CD4-positive, alpha-beta T cell treated with Interferon alpha-2 for 1 hour (primary cell): ENCODE data around the gene ANKRD31.
"Not testable (repeated sequence)": the region's sequence is repeated elsewhere in the genome, so short reads cannot be mapped to it uniquely, and the experiment has no call there.

Source experiments
- DNase-seq, 2 donors: peaks; one replicate each; pipeline ENCODE4 v3.0.0-alpha.2; 2020 to 2022

Gene ANKRD31

DNA sequence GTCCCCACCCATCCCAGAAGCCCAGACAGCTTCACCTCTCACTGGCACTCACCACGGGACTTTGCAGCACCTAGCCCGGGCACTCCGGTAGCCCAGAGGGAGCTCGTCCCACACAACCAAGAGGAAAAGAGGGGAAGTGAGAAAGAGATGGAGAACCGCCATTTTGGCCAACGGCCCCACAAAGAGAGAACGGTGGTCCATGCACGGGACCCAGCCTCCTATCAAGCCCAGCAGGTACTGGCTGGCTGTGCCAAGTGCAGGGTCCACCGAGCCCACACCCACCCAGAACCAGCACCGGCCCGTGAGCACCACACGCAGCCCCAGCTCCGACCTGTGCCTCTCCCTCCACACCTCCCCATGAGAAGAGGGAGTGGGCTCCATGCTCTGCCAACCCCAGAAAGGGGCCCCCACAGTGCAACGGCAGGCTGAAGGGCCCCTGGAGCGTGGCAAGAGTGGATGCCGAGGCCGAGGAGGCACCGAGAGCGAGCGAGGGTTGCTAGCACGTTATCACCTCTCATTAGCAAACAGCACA, 105.8 kb downstream of the ANKRD31 start:
- DNase-seq, result no peak

DNA sequence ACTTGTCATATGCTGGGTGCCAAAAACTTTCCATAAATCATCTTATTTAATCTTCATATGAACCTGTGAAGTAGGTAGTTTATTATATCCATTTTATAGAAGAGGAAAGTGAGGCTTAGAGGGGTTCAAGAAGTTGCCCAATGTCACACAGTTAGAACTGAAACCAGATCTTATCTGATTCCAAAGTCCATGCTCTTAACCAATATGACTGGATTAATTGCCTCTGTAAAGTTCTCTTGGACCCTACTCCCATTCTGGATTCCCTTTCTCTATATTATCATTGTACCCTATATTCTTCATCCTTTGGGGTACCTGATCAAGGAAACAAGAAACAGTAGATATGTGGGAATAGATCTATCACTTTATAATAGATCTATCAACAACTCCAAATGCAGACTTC, 119.8 kb downstream of the ANKRD31 start:
- DNase-seq, result no peak

GRCh38 chr5:75114311-75114710, 122.4 kb downstream of the ANKRD31 start:
- not testable (repeated sequence) for DNase-seq

DNA sequence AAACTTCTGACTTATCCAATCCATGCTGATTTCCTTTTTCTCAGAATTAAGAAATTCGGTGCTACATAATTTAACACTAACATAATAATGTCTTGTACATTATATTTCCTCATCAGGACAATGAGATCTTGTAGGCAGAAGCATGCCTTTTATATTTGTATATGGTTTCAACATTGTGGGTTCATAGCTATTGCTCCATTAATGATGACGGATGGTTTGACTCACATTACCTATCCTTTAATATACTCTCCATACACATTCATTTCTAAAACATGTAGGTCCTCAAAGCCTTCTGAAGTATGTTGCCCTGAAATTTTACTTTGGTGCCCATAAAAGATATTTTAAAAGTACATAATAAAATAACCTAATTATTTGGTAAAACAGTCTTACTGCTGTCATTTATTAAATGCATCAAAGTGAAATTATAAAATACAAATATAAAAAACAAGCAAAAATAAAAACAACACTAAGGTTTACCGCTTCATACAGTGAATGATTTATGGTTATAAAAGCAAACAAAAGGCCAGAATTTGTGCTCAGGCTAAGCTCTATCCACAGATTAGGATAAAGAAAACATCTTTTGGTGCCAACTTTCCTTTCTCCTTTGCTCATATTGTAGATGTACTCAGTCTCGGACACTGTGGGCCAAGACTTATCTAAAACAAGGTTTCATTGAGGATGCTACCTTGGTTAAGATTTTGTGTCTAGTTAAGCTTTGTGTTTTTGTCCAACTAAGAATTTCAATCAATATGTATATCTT, 123.1 kb downstream of the ANKRD31 start:
- DNase-seq, result no peak

- DNase-seq, result no peak
Measured at GRCh38 chr5:75108931-75109596, 127.6 kb downstream of the ANKRD31 start.

DNA sequence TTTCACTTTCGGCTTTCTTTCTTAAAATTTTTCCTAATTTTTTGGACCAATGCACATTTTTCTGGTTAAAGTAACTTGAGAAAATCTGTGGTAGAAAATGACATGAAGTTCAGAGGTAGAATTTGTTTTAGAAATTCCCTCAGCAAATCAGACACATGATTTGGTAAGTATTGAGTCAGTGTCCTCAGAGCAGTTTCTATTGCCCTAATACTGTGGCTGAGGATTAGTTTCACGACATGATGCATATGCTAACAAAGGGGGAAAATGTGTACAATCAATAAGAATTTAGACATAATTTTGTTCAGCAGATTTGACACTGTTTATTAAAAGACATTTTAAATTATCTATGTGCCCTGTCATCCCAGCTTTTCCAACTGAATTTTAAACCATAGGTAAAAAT, 128.2 kb downstream of the ANKRD31 start:
- no peak for DNase-seq

- not testable (repeated sequence) for DNase-seq
Measured at GRCh38 chr5:75095956-75096355, 140.7 kb downstream of the ANKRD31 start.

DNA sequence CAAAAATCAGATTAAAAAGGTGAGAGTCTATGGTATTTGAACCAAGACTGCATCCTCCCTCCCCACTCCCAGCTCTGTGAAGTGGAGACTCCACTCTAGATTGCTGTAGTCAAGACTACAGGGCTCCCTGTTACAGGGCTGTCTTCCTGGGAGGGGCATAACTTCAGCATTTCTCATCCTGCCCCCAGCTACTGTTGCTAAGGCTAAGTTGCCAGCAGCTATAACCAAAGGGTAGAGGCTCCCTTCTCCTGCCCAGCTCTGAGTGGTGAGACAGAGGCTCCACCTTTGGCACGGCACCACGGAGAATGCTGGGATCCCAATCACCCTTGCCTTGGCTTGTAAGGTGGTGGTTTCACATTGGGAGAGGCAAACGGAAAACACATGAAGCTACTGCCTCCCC, 145.1 kb downstream of the ANKRD31 start:
- no peak for DNase-seq

GRCh38 chr5:75089662-75090061, 147.0 kb downstream of the ANKRD31 start:
- DNase-seq, result no peak

GRCh38 chr5:75089137-75089536, 147.5 kb downstream of the ANKRD31 start:
- no peak for DNase-seq

GRCh38 chr5:75088648-75089047, 148.0 kb downstream of the ANKRD31 start:
- no peak for DNase-seq

DNA sequence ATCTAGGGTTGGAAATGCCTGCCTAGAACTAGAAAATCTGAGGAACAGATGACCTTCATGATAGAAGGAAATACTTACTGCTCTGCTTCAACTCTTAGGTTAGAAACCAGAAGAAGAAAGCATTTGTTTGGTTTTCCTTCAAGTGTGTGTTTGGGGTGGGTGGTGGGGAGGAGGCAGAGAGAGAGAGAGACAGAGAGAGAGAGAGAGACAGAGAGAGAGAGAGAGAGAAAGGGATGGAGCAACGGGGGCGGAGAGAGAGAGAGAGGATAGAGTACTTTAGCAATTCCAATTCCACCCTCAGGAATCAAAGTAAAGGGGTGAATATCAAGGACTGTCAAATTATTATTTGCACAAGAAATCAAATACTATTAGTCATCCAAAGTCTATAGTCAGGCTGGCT, 155.2 kb downstream of the ANKRD31 start:
- DNase-seq, result no peak

DNA sequence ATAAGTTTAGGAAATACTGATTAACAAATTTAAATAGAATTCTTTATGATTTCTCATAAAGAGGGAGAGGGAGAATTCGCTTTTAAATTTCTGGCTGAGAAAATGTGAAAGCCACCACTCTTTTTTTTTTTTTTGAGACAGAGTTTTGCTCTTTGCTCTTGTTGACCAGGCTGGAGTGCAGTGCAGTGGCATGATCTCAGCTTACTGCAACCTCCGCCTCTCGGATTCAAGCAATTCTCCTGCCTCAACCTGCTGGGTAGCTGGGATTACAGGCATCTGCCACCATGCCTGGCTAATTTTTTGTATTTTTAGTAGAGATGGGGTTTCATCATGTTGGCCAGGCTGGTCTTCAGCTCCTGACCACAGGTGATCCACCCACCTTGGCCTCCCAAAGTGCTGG, 157.3 kb downstream of the ANKRD31 start:
- DNase-seq, result not testable (repeated sequence)

GRCh38 chr5:75078027-75078426, 158.7 kb downstream of the ANKRD31 start:
- DNase-seq, result peak in 1 of 2 donors; percentile 55

DNA sequence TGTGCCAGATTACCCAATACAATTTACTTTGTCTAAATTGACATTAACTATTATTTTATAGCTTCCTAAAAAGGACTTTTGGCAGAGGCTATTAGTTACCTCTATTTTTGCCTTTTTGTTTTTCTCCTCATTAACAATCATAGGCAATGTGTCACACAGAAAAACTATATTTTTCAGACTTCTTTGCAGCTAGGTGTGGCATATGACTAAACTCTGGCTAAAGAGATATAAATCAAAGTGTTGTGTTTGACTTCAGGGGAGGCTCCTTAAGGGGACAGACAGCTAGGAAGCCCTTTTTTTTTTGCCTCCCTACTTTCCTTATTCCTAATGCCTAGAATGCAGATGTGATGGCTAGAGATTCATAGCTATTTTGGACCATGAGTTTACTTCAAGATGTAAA, 164.6 kb downstream of the ANKRD31 start:
- no peak for DNase-seq

GRCh38 chr5:75071100-75071499, 165.6 kb downstream of the ANKRD31 start:
- no peak for DNase-seq

- no peak for DNase-seq
Measured at GRCh38 chr5:75067434-75067833, 169.2 kb downstream of the ANKRD31 start.

DNA sequence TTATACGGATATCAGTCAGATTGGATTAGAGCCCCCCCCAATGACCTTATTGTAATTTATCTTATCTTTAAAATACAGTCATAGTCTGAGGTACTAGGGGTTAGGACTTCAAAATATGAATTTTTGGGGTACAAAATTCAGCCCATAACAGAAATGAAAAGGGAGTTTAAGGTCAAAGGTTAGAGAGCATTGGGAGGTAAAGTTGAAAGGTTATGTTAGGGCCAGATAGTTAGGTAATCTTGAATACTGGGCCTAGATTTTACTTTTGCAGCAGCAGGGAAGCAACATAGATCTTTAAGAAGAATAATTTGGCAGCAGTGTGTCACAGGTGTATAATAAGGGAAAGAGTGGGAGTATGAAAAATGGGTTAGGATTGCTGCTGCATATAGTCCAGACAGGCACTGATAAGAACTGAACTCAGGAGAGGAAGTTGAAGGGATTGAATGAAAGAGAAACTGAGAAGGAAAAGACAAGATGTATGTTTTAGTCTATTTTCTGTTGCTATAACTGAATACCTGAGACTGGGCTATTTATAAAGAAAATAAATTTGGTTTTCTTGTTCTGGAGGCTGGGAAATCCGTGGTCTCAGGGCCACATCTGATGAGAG, 173.7 kb downstream of the ANKRD31 start:
- DNase-seq, result no peak

GRCh38 chr5:75059912-75060545, 176.6 kb downstream of the ANKRD31 start:
- peak; percentile 62 to 70 for DNase-seq

DNA sequence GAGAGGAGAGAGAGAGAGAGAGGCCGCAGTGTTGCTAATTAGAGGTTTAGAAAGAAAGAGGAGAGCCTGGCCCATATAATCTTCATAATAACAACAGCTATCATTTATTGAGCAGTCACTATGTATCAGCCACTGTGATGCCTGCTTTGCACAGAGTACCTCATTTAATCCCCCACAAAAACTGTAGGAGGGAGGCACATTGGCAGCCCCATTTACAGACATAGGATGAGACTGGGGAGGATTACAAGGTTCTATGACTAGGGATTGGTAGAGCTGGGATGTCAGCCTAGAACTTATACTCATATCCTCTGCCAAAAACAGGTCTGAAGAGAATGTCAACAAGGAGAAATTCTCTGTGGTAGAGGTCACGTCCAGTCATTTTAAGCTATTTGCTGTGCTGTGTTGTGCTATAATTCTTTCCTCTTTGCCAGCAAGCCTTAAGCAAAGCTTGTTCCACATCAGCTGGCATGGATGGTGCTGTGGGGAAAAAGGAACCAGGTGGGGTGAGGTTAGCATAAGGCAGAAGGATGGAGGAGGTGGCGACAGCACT, 177.6 kb downstream of the ANKRD31 start:
- no peak for DNase-seq

DNA sequence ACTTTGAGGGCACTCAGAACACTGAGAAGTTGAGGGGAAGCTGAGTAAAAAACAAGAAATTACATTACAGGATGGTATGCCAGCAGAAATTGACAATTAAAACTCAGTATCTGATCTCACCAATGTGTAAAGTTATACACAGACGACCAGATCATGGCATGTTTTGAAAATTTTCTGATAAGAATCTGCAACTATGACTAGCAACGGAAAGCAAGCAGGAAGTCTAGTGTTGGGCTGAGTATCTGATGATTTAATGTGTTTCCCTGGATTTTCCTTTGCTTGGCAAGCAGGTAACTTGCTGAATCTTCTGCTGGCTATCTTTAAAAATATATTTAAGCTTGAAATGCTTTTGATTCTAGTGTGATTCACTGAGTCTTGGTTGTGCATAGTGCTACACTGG, 179.1 kb downstream of the ANKRD31 start:
- DNase-seq, result peak in 1 of 2 donors; percentile 46

- DNase-seq, result no peak
Measured at GRCh38 chr5:75055727-75056144, 180.9 kb downstream of the ANKRD31 start.
